ENCODE data around the gene C1QTNF8.

- TF ChIP-seq CTCF (IDR thresholded peaks at IDR 0.05) (no peak), POLR2A (IDR thresholded peaks at IDR 0.05) (no peak)
Observed at GRCh38 chr16:1094601-1095449, 1.2 kb downstream of the C1QTNF8 start.
